Fibroblast of upper back skin (primary cell): ENCODE results near the gene ESYT1.
A peak's percentile ranks its signal among the peaks of the same experiment; 100 is the strongest.
"Not testable (repeated sequence)": the region's sequence is repeated elsewhere in the genome, so short reads cannot be mapped to it uniquely, and the experiment has no call there.

Experiments
- DNase-seq: peaks from one replicate; pipeline ENCODE4 v3.0.0-alpha.2; 2013

The ESYT1 gene

DNA sequence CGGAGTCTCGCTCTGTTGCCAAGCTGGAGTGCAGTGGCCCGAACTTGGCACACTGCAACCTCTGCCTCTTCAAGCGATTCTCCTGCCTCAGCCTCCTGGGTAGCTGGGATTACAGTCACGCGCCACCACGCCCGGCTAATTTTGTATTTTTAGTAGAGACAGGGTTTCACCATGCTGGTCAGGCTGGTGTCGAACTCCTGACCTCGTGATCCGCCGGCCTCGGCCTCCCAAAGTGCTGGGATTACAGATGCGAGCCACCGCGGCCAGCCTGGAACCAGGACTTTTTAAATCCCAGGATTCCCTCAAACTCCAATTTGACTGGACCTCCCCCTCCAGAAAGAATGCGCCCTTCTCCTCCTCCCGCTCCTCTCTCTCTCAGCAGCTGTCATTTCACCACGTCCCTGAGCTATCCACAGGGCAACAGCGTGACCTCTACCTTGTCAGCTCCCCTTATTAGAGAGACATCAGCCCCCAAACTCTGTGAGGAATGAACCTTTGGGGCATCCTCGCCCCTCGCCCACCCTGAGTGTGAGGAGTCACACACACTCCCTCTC lies 2.0 kb downstream of the ESYT1 start:
- DNase-seq: no peak

DNA sequence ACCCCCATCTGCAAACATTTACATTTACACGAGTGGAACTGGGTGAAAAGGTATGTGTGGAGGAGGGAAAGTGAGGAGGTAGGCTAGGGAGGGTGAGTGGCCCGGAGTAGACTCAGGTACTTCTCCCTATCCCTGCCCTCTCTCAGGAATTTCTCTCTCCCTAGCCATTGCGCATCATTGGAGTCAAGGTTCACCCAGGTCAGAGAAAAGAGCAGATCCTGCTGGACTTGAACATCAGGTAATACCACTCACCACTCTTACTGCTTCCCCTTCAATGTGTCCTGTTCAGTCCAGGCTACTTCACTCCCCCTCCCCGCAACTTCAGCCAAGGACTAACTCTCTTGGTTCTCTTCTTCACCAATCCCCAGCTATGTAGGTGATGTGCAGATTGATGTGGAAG lies 2.8 kb downstream of the ESYT1 start:
- no peak for DNase-seq

DNA sequence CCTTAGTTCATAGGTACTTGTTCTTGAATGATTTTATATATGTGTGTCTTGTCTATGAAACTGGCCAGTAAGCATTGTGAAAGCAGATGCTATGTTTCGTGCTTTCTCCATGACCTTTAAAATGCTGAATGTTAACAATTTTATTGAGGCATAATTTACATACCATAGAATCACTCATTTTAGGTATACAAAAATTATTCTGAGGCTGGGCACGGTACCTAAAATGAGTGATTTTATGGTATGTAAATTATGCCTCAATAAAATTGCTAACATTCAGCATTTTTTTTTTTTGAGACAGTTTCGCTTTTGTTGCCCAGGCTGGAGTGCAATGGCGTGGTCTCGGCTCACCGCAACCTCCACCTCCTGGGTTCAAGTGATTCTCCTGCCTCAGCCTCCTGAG lies 6.8 kb downstream of the ESYT1 start:
- no peak for DNase-seq

DNA sequence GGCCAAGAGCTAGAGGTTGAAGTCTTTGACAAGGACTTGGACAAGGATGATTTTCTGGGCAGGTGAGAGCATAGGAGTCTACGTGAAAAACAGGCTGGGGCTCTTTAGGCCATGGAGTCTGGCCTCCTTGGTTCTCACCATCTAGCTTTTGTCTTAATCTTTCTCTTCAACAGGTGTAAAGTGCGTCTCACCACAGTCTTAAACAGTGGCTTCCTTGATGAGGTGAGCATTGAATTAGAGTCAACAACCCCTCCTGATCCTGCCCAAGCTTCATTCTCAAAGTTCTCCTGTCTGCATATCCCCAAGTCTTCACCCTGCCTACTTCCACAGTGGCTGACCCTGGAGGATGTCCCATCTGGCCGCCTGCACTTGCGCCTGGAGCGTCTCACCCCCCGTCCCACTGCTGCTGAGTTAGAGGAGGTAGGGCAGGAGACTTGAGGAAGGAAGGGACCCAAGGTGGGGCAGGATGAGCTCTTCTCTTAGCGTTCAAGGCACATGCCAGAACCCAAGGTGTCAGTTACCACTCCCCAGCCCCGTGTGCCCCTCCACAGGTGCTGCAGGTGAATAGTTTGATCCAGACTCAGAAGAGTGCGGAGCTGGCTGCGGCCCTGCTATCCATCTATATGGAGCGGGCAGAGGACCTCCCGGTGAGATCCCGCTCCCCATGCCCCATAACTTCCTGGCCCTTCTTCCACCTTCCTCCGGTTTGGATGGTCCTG lies 9.9 kb downstream of the ESYT1 start:
- DNase-seq: no peak

DNA sequence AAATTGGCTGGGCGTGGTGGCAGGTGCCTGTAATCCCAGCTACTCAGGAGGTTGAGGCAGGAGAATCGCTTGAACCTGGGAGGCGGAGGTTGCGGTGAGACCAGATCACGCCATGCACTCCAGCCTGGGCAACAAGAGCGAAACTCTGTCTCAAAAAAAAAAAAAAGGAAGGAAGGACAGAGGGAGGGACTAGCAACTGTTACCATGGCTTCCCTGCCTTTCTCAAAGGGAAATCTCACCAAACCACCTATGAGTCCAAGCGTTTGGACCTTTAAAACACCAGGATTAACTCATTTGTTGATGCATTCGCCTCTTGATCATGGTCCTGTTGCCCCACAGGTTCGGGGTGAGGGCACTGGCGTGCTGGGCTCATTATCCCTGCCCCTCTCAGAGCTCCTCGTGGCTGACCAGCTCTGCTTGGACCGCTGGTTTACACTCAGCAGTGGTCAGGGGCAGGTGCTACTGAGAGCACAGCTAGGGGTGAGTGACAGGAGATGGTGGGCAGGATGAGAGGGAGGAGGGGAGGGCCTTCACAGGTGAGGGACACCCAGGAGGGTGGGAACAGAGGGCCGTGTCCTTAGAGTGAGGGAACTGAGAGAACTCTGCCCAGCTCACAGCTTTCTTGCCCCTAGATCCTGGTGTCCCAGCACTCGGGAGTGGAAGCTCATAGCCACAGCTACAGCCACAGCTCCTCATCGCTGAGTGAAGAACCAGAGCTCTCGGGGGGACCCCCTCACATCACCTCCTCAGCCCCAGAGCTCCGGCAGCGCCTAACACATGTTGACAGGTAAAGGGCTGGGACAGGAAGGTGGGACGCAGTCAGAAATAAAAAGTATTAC lies 14.1 kb downstream of the ESYT1 start:
- no peak for DNase-seq

DNA sequence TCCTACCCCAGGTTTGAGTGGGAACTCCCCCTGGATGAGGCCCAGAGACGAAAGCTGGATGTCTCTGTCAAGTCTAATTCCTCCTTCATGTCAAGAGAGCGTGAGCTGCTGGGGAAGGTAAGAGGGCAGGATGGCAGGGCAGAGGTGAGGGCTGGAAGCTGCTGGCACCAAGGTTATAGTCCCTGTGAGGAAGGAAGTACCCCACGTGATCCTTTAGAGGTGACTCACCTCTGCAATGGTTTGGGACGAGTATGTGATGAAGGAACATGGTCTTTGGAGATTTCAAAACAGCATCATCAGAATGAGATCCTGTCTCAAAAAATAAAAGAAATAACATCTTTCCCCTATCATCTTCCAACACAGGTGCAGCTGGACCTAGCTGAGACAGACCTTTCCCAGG lies 15.2 kb downstream of the ESYT1 start:
- no peak for DNase-seq

DNA sequence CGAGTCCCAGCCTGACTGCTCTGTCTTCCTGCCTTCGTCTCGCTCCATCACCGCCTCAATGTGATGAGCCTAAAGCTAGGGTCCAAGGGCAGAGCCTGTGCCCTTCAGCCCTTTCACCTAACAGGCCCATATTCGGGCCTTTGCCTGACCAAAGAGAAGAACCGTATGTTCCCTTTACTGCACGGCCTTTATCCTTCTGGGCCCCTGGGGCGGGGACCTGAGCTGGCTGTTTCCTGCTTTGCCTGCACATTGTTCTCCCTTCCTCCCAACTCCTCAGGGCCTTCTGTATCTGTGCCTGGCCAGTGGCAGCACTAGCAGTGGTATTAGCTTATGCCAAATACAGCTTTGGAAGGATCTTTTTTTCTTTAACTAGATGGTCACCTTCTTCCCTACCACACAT lies 15.8 kb downstream of the ESYT1 start:
- DNase-seq: no peak

DNA sequence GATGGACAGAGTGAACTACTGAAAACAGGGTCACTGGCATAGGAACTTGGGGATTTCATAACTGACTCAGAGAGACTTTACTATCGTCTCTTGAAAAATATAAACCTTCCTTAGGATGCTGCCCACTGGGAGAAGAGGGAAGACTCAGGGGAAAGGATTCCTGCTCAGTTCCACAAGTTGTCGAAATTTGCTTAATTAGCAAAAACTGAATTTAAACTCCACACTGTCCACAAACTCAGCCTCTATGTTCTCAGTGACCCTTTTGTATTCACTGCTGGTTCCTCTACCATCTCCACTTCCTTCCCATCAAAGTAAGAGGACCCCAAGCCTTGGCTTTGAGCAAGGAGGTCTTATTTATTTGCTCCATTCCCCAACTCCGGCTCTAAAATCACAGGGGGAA lies 17.1 kb downstream of the ESYT1 start:
- DNase-seq: no peak

DNA sequence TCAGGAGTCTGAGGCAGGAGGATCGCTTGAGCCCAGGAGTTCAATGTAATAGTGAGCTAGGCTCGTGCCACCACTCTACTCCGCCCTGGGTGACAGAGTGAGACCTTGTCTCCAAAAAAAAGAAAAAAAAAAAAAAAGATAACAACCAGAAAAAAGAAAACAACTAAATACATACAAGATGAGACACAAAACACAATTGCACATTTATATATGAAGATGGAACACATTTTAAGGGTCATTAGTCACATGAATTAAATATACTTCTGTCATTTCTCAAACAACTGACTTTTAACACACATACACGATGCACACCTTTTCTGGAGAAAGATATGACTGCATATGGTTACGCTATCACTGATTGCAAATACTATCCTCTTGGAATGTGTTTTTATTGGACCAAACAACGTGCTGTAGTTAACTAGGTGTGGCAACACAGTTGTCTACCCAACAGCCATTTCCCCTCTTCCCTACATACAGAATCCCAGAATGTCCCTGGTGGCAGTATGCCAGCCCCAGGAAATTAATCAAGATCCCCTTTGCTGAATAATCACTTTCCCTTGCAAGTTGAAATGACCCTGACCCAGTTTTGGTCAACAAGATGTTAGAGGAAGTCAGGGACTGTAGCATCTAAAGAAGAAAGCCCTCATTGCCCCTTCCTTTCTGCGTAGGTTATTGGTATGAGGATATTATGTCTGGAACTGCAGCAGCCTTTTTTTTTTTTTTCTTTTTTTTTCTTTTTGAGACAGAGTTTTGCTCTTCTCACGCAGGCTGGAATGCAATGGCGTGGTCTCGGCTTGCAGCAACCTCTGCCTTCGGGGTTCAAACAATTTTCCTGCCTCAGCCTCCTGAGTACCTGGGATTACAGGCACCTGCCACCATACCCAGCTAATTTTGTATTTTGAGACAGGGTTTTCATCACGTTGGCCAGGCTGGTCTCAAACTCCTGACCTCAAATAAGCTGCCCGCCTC lies 18.7 kb downstream of the ESYT1 start:
- DNase-seq: no peak

DNA sequence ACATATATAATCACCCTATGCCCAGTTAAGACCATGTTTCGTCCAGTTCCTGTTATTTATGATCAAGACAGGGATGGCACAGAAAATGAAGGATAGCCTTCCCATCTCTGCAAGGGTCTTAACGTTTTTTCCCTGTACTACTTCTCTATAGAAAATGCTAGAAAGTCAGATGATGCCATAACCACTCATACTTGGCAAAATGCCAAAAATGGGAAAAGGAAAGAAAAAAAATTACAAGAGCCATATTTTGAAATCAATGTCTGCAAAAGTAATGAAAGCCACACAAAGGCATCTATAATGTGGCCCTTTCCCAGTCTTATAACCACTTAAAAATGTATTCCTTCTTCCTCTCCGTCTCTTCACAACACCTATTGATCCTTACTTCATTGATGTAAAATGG lies 22.5 kb downstream of the ESYT1 start:
- peak; percentile 46 for DNase-seq

DNA sequence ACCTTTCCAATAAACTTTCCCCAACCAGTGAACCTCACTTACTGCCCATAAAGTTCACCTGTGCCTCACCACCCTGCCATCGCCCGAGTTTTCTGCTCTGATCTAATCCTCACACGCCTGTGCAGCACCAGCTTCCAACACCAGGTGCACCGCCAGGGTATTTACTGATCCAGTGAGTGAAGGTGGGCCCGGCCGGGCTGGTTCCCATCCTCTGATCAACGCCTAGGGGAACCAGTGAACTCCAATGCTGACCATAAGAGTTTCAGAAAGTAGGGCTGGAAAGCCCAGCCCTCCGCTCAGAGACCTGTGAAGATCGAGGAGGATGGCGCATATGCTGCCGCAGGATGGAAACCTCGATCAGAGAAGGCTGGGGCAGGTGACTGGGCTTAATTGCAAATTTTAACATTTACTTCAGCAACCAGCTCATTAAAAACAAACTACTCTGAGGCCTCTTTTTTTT lies 23.6 kb downstream of the ESYT1 start:
- no peak for DNase-seq

DNA sequence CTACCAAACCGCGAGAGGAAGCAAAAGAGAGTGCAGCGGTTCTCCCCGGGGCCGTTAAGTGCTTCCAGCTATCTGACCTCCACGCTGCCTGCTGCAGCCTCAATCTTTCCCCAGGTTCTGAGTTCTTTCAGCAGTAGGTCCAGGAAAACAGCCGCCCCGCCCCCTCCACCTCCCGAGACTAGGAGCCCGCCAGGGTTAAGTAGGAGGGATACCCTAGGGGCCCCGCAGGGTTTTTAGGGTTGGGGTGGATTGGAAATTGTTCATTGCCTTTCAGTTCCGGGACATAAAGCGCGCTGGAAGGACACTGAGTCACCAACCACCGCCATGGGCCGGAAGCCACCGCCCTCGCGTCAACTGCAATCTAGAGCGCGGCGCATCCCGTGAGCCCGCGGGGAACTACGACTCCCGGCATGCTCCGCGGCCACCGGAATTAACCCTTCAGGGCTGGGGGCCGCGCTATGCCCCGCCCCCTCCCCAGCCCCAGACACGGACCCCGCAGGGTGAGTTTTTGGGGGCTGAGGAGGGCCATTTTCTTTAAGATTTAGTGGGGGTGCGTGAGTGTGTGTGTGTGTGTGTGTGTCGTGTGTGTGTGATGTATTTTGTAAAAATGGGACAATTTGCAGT lies 24.2 kb downstream of the ESYT1 start, which contains the start of gene MYL6B:
Gene MYL6B, plus strand, starts transcription at position 456 of the 624 bp plus-strand sequence. CDS start 1,332 bp downstream, outside the sequence.
- peak; percentile 89 for DNase-seq

DNA sequence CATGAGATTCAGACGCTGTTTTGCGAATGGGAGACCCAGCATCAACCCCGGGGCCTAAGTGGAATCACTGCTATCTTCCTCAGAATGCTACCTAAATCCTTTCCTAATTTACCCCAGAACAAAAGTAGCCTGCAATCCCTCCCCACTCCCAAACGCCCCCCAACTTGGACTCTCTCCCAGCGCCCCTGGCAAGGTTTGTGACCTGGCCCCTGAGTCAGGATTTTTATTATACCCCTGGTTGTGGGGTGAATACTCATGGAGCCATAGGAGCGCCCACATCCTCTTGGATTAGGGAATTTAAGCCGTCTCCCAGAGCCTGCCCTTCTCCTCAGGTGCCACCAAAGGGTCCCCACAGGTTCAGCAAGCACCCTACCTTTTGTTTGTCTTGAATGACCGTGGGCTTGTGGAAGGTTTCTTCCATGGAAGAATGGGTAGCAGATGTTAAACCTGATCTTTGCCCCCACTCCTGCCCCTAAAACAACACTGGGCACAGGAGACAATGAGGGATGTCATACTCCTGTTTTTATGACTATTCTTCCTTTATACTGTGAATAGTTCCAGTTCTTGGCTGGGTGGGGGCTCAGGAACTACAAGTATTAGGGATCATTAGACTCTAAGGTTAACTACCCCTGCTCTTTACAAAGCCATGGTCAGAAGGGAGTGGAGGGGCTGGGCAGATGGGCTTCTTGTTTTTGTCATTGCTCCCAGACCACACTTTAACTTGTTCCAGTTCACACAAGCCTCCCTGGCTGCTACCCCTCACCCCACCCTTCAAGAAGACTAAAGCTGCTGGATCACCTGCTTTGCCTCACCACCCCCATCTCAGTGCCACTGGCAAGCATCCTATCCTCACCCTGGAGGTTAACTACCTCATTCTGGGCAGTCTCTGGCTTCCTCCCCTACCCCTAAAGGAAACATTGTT lies 24.9 kb downstream of the ESYT1 start:
- no peak for DNase-seq

DNA sequence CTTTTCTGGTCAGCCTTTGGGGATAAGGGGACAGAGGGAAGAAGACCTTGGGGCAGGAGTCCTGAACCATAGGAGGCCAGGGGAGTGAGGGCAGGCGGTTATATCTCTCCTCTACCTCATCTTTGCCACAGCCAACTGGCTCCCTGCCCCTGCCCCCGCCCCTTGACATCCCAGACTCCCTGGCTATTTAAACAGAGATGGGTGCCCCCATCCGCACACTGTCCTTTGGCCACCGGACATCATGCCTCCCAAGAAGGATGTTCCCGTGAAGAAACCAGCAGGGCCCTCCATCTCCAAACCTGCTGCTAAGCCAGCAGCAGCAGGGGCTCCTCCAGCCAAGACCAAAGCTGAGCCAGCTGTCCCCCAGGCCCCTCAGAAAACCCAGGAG lies 25.6 kb downstream of the ESYT1 start:
- no peak for DNase-seq

DNA sequence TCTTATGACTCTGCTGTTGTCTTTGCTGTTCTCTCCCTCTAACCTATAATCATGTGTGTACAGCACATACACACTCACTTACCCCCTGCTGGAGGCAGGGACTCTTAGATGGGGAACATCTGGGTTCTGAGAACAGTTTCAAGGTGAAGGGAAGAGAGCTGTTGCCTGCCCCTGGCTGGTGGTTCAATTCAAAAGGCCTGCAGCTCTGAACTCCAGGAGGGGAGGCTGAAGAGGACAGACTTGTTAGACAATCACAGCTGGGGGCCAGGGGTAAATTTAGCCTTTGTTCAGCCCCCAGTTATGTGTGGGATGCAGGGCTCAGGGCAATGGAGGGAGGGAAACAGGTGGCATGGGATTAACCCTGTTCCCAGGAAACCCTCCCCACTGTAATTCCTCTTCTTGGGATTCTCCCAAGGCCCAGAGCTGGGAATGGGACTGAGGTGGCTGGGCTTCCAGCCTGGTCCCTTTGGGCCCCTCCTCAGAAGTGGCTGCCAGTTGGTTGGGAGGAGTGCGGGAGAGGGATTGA lies 26.2 kb downstream of the ESYT1 start:
- no peak for DNase-seq

DNA sequence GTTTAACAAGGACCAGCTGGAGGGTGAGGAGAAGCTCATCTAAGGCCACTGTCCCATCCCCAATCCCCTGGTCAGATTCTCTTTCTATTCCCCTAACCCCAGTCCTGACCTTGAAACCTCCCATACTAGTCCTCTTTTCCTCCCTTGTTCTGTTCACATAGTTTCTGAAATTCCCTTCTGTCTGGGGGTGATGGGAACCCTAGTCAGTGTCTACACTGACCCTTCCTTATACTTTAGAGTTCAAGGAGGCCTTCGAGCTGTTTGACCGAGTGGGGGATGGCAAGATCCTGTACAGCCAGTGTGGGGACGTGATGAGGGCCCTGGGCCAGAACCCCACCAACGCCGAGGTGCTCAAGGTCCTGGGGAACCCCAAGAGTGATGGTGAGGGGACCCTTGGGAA lies 26.8 kb downstream of the ESYT1 start:
- no peak for DNase-seq

DNA sequence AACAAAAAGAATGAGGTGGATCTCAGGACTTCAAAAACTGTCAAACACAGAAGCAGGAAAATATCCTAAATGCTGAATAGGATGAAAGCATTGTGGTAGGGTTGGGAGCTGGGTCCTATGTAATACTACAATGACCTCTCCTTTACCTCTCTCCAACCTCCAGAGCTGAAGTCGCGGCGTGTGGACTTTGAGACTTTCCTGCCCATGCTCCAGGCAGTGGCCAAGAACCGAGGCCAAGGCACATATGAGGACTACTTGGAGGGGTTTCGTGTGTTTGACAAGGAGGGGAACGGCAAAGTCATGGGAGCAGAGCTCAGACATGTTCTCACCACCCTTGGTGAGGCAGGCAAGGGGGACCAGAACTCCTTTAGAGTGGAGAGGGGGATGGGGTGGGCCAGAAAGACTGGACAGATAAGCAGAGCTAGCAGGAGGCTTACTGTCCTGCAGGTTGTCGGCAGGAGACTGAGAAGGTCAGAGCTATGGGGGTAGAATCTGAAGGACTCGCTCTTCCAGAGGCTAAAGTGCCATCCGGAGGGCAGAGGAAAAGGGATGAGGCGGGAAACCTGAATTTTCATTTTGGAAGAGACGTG lies 27.3 kb downstream of the ESYT1 start:
- DNase-seq: no peak

DNA sequence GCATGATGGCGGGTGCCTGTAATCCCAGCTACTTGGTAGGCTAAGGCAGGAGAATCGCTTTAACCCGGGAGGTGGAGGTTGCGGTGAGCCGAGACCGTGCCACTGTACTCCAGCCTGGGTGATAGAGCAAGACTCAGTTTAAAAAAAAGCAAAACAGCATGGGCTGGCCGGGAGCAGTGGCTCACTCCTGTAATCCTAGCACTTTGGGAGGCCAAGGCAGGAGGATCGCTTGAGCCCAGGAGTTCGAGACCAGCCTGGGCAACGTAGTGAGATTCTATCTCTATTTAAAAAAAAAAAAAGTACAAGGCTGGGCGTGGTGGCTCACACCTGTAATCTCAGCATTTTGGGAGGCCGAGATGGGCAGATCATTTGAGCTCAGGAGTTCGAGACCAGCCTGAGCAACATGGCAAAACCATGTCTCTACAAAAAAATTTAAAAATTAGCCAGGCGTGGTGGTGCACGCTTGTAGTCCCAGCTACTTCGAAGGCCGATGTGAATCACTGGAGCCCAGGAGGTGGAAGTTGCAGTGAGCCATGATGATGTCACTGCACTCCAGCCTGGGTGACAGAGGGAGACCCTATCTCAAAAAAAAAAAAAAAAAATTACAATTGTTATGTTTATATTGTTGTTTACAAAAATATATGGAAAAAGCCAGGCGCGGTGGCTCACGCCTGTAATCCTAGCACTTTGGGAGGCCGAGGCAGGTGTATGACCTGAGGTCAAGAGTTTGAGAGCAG lies 28.6 kb downstream of the ESYT1 start:
- not testable (repeated sequence) for DNase-seq

DNA sequence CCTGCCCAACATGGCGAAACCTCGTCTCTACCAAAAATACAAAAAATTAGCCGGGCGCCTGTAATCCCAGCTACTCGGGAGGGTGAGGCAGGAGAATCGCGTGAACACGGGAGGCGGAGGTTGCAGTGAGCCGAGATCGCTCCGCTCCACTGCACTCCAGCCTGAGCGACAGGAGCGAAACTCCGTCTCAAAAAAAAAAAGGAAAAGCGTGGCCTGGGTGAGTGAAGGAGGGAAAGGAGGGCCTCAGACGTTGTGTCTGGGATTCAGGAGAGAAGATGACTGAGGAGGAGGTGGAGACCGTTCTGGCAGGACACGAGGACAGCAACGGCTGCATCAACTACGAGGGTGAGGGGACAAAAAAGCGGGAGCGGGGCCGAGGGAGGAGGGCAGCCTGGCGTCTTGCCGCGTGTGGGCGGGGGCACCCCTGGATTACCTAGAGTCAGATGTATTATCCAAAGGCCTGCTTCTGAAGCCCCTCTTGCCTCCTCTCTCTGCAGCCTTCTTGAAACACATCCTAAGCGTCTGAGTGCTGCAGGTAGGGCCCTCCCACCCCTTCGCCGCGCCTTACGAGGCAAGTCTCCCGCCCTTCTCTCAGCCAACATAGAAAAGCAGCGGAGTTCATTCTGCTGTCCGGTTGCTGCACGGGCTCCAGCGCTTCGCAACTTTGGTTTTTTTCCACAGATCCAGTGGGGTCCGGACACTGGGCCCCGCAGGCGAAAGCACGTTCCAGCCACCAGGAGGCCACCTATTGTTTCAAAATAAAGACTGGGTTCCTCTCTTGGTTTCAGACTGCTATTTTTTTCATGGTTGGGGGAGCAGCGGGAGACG lies 29.3 kb downstream of the ESYT1 start:
- peak; percentile 91 for DNase-seq
